Measurements from ENCODE around the gene KRT7. TPM values are rescaled to one million over a fixed set of nuclear protein-coding genes. Genes with fewer than 3 reads are reported as not detected.

Gene KRT7
- 0.86 TPM for polyA plus RNA-seq (ENCODE audit: insufficient read length)

GRCh38 chr12:52232674-52233461, at the start of gene KRT7:
TSS of gene KRT7 (plus strand) at chr12:52233243. CDS start at chr12:52233297, 54 bp downstream.
- no peak for DNase-seq (ENCODE audit: low read depth)

DNA sequence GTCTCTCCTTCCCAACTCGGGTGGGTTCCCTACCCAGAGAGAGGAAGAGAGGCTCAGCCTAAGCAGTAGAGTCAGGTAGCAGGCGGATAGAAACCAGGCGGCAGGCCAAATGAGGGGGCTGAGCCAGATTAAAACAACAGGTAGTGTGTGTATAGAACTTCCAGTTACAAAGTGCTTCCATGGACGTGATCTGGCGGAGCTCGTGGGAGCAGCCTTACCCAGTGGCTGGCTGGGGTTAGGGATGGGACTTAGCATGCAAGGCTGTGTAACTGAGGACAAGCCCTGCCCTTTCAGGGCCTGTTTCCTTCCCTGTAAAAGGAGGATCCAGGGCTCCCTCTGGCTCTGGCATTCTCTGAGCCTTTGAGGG, 49.5 kb upstream of the KRT7 start:
- no peak for DNase-seq (ENCODE audit: low read depth)

GRCh38 chr12:52183971-52184370, 49.1 kb upstream of the KRT7 start:
- no peak for DNase-seq (ENCODE audit: low read depth)

- DNase-seq (ENCODE audit: low read depth) = no peak
These were observed 48.2 kb upstream of the KRT7 start for GRCh38 chr12:52184813-52185212.

GRCh38 chr12:52185400-52185967, 47.6 kb upstream of the KRT7 start:
- DNase-seq (ENCODE audit: low read depth) = no peak

- no peak for DNase-seq (ENCODE audit: low read depth)
These were observed 46.8 kb upstream of the KRT7 start for GRCh38 chr12:52186118-52186840.

DNA sequence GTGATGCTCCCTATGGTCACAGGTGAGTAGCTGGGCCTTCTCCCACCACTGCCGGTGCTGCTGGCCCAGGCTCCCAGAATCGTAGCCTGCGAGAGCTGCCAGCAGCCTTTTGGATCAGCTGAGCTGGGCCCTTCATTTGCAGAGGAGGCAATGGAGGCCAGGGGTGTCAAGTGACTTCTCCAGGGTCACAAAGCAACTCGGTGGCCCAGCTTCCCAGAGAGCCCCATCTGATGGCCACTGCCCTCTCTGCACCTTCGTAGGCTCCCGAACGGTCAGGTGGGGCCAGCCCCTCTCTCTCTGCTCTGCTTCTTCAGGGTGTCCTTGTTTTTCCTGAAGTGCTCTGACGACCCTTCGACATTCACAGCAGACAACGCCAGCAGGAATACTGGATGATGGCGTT, 45.8 kb upstream of the KRT7 start:
- DNase-seq (ENCODE audit: low read depth) = no peak

DNA sequence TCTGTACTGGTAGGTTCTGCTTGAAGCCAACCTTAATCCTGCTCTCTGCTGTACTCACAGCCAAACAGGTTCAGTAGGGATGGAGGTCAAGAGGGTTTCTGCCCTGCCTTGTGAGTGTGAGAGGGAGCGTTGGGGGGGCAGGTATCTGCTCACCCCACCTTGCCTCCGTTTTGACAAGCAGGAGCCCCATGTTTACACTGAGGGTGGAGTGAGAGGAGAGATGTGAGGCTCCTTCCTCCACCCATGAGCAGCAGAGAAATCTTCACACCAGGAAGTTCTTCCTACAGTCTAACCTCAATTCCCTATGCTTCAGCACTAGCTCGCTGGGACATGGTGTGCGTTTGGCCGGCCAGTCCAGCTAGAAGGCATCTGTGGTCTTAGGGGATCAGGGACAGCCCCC, 45.4 kb upstream of the KRT7 start:
- no peak for DNase-seq (ENCODE audit: low read depth)

GRCh38 chr12:52188658-52189057, 44.4 kb upstream of the KRT7 start:
- no peak for DNase-seq (ENCODE audit: low read depth)

DNA sequence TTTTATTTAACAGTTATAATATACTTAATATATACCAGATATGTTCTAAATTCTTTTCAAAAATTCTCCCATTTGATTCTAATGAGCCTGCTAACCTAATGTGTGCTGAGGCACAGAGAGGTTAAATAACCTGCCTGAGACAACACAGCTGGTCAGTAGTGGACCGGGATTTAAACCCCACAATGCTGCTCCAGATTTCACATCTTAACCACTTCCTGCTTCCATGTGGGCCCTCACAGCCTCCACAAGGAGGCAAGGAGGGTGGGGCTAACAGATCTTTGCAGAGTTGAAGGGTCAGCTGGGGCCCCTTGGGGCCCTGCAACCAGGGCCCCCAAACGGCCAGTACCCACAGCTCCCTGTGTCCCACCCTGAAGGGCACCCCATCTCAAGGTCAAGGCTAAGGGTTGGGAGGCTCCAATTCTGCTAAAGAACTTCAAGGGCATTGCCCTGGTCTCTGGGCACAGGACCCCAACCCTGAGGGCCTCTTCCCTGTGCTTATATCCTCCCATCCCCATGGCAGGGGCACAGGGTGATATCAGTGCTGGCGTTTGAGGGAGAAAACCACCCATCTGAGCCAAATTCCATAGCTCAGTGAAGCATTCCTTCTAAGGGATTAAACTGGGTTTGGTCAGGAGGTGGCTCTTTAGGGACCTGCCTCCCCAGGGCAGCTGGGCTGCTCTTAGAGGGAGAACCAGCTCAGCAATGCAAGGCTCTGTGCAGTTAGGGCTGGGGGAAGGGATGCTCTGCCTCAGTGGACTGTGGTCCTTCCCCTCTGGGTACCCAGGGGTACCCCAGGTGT, 43.5 kb upstream of the KRT7 start:
- DNase-seq (ENCODE audit: low read depth) = no peak

DNA sequence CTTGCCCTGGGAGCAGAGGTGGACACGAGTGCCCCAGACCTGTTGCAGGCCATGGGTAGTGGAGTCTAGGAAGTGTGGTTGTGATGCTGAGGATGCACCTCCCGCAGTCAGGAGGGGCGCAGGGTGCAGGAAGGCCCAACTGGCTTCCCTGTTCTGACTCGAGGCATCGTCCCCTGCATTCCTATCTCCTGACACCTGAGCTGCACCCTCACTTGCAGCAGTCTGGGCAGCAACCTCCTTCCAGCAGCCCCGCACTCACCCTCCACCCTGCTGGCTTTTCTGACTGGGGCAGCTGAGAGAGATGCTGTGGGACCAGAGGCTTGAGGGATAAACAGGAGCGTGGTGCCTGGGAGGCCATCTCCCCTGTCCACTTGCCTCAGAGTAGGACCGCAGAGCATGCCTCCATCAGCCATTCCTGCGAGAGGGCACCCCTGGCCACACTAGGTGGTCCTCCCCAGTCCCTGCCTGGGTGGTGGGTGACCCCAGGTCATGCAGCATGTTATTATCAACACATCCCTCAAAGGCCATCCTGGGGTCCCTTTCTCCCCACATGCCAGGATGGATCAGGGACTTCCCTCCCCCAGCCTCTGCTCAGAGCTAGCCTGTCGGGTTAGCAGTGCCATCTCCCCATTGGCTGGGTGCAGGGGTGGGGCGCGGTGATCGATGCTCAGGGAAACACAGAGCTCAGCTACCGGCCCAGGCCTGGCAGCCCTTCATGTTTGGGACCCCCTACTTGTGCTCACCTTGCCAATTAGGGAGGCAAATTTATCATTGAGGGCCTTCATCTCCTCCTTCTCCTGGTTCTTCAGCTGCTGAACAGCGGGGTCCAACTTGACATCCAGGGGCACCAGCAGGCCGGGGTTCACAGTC, 41.9 kb upstream of the KRT7 start:
- no peak for DNase-seq (ENCODE audit: low read depth)

DNA sequence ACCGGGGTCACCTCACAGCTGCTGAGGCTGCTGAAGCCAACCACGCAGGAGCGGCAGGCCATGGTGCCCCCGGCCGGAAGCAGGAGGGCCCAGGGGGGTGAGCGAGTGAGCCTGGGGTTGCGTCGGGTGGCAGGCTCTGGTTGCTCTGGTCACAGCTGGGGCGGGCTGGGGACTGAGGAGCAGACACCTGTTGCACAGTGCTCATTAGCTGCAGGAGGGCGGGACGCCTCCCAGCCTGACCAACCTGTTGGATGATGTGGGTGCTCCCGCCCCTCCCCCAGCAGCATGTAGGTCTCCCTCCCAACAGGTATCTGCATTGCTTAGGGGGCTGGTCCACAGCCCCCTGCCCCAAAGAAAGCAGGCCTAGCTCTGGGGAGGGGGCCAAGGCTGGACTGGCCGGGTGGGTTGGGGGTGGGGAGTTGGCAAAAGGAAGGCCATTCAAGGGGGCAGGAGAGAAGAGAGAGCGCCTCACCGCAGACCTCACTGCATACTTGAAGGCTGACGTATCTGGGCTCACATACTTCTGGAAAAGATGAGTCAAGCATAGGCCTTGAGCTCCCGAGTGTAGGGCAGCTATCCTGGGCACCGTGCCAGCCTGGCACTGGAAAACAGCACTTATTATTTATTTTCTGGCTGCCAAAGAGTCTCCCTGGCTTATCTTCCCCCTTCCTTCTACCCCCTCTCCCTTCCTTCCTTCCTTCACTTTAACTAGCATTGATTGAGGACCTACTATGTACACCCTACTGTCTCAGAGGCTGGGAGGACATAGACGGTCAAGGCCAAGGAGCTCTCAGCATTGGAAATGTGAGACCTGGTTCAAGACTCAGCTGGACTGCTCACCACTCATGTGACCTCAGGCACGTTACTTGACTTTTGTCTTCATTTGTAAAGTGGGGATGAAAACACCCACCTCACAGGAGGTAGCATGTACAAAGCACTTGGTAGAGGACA, 40.9 kb upstream of the KRT7 start, which contains the start of gene KRT80:
TSS of gene KRT80 (minus strand) at position 174 of the 951 bp plus-strand sequence. CDS start at position 62, 112 bp downstream.
- DNase-seq (ENCODE audit: low read depth) = no peak

DNA sequence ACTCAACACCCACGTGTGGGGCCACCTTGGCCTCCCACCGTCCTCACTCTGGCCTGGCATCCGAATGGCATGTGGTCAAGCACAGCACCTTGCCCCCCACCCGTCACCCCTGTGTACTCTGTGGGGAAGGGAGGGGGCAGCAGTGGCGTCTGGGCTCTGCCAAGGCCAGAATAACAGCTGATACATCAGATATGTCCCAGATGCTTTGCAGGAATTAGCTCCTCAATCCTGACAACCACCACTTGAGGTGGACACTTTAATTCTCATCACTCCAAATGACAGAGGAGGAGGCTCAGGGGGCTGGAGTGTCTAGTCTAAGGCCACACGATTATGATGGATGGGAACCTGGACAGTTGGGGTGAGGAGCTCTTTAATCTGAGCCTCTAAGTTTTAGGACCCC, 39.5 kb upstream of the KRT7 start:
- no peak for DNase-seq (ENCODE audit: low read depth)

DNA sequence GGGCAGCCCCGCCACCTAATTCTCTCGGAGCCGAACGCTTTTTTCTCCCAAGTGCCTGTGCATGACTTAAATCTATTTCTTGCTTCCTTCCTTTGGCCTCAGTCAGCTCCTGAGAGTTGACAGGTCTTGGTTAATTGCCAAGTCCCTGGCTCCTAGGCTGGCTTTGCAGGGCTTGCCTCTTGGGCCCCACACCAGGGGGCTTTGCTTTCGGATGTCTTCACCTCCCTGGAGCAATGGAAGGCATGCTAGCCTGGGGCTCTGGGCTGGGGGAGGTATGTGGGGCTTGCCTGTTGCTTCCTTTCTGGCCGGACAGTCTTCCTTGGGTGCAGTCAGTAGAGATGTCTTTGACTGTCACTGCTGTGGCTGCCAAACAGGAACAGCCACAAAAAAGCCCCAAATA, 39.1 kb upstream of the KRT7 start:
- no peak for DNase-seq (ENCODE audit: low read depth)

- no peak for DNase-seq (ENCODE audit: low read depth)
These were observed 37.8 kb upstream of the KRT7 start for GRCh38 chr12:52195065-52195730.

- DNase-seq (ENCODE audit: low read depth) = no peak
These were observed 35.4 kb upstream of the KRT7 start for GRCh38 chr12:52197371-52198231.

GRCh38 chr12:52198454-52199215, 34.4 kb upstream of the KRT7 start:
- DNase-seq (ENCODE audit: low read depth) = no peak
